BJ (cell line): Measurements from ENCODE around the gene APOC3. TPM values are rescaled to one million over a fixed set of nuclear protein-coding genes. Genes with fewer than 3 reads are reported as not detected.

Experiments
- CTCF ChIA-PET: fragments of 350-600 bp; formaldehyde crosslinking; extraction: SDS; loops from one replicate; lab custom pipeline; 2021; ENCODE audit warnings: antibody characterized with exemption, inconsistent platforms; lab: Yijun Ruan, JAX
- POLR2A ChIA-PET: fragments of 300-600 bp; sonication (Branson Sonifier 250); formaldehyde crosslinking; extraction: SDS; loops from one replicate; lab custom pipeline; 2021; ENCODE audit warnings: antibody characterized with exemption; lab: Charles Lee
- DNase-seq: peaks from one replicate; pipeline ENCODE4 v3.0.0-alpha.2; 2011; ENCODE audit warnings: low read depth
- H3K27me3 ChIP-seq: 2 replicates; pipeline ENCODE4 v1.6.0; 2011; ENCODE audit warnings: low read length; ENCODE audit not compliant: control insufficient read depth, insufficient read depth
- H3K36me3 ChIP-seq: 2 replicates; pipeline ENCODE4 v1.5.1; 2011; ENCODE audit warnings: low read length; ENCODE audit not compliant: control insufficient read depth, insufficient read depth
- H3K4me3 ChIP-seq: 2 replicates; pipeline ENCODE4 v1.5.1; 2011; ENCODE audit warnings: low read depth, mild to moderate bottlenecking, control low read depth, low read length
- CTCF ChIP-seq: IDR thresholded peaks from 2 replicates; pipeline ENCODE4 v1.5.1; 2011; ENCODE audit warnings: low read depth, mild to moderate bottlenecking, control low read depth, inconsistent platforms, low read length, moderate library complexity; ENCODE audit not compliant: insufficient read depth
- polyA plus RNA-seq: library from polyadenylated mRNA; depleted of rRNA; stranded (reverse); fragments of >200 nt; gene quantifications from 2 replicates; pipeline ENCODE4 v1.2.3, GENCODE V29; 2011

The APOC3 gene
- polyA plus RNA-seq, 1 experiment, result not detected

- ChIA-PET POLR2A (no interaction called here), CTCF (interaction anchor here (0.7 to 3.8 kb wide), 3 partner anchors 82 to 231 kb away, joined by 3 to 9 read pairs (median 9); partner anchors contain the start of gene SIK3)
Observed at GRCh38 chr11:116875194-116875593, 45.5 kb downstream of the APOC3 start.

GRCh38 chr11:116876656-116877055, 46.9 kb downstream of the APOC3 start:
- ChIA-PET CTCF (interaction anchor here (1.1 to 3.8 kb wide), 2 partner anchors 85 to 230 kb away, joined by 6 to 9 read pairs; partner anchors contain the start of gene APOA5), POLR2A (no interaction called here)
- Histone ChIP-seq H3K4me3 (no peak overlapping the region), H3K36me3 (peaks cover 7% of the 10 kb centered on the region), H3K27me3 (no peaks in the 10 kb centered on the region)
- DNase-seq, result no peak
- no peak for TF ChIP-seq CTCF

More at GRCh38 chr11:116875194-116875593, 45.5 kb downstream of the APOC3 start:
- Histone ChIP-seq H3K27me3 (no peaks in the 10 kb centered on the region), H3K36me3 (peaks cover 8% of the 10 kb centered on the region), H3K4me3 (no peak overlapping the region)
- DNase-seq, result no peak
- TF ChIP-seq CTCF, result no peak

GRCh38 chr11:116879800-116880625, 50.3 kb downstream of the APOC3 start:
- POLR2A ChIA-PET, result interaction anchor here (0.6 kb wide), 1 partner anchor 229 kb away, joined by 12 read pairs; no protein-coding TSS in a partner anchor
- H3K27me3 ChIP-seq, result no peaks in the 10 kb centered on the region
- H3K36me3 ChIP-seq, result peaks cover 2% of the 10 kb centered on the region; the same call in 1 of the 2 replicates
- no peak overlapping the region for H3K4me3 ChIP-seq
- DNase-seq, result no peak
- TF ChIP-seq CTCF, result peak; percentile 81
- CTCF ChIA-PET, result interaction anchor here (0.6 to 4.7 kb wide), 32 partner anchors 8 to 347 kb away, joined by 3 to 71 read pairs (median 3); partner anchors contain the start of gene SIK3

GRCh38 chr11:116881143-116881542, 51.4 kb downstream of the APOC3 start:
- TF ChIP-seq CTCF, result no peak
- Histone ChIP-seq H3K27me3 (no peaks in the 10 kb centered on the region), H3K36me3 (no peaks in the 10 kb centered on the region), H3K4me3 (no peak overlapping the region)
- ChIA-PET CTCF (interaction anchor here (0.8 to 4.7 kb wide), 7 partner anchors 46 to 346 kb away, joined by 3 to 71 read pairs (median 6); partner anchors contain the start of gene SIK3), POLR2A (no interaction called here)
- DNase-seq, result no peak

- Histone ChIP-seq H3K27me3 (no peaks in the 10 kb centered on the region), H3K4me3 (no peak overlapping the region), H3K36me3 (no peaks in the 10 kb centered on the region)
- TF ChIP-seq CTCF, result no peak
- POLR2A ChIA-PET, result no interaction called here
- DNase-seq, result peak; percentile 77
- CTCF ChIA-PET, result interaction anchor here (1.1 to 4.7 kb wide), 4 partner anchors 76 to 224 kb away, joined by 3 to 71 read pairs (median 7); partner anchors contain the start of genes APOA5 and SIK3
Observed at GRCh38 chr11:116882386-116882785, 52.7 kb downstream of the APOC3 start.
